ENCODE results near the gene TLL2.

The TLL2 gene

DNA sequence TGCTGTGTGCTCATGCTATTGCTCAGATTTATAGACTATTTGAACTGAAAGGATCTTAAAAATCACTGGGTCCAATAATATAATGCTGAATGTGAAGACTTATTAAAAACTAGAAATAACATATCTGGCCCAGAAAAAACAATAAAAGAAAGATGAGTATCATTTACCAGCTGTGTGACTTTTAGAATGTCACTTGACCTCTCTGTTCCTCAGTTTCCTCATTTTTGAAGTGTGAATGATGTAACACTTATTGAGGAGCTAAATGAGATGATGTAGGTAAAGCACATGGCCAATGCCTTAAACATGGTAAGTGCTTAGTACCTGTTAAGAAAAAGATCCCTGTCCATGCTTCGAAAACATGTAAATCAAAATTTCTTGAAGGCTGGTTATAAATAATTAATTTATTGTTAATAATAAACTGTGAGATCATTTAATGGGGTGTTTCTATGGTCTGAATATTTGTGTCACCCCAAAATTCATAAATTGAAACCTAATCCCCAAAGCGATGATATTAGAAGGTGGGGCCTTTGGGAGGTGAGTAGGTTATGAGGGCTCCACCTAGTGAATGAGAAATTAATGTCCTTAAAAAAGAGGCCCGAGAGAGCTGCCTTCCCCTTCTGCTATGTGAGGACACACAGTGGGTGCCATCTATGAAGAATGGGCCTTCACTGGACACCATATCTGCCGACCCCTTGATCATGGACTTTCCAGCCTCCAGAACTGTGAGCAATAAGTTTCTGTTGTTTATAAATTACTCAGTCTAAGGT lies 196.5 kb downstream of the TLL2 start:
- DNase-seq (ENCODE audit: low spot score), result no peak

Data from kidney tubule cell (primary cell).